Keratinocyte (primary cell): ENCODE data around the gene AK9.

Experiments used
- CTCF ChIP-seq, 3 experiments: IDR thresholded peaks in 1 of 3; conservative IDR thresholded peaks in 1 of 3; optimal IDR thresholded peaks in 1 of 3; 2 replicates in 2 of 3; 3 replicates in 1 of 3; pipeline versions ENCODE3 to v1.5.1; 2011; ENCODE audit warnings: low read length in 3 of 3, mild to moderate bottlenecking in 3 of 3, moderate library complexity in 2 of 3, control low read depth in 1 of 3, inconsistent platforms in 1 of 3; ENCODE audit not compliant: insufficient read depth in 2 of 3; ENCODE audit errors: extremely low read depth in 1 of 3
- EZH2 ChIP-seq: IDR thresholded peaks from one replicate; pipeline ENCODE4 v1.6.1; 2012; ENCODE audit warnings: inconsistent platforms, mild to moderate bottlenecking, low read length, moderate library complexity

- no peak for TF ChIP-seq EZH2
- no peak for TF ChIP-seq CTCF (optimal IDR thresholded peaks at IDR 0.05 in 1 of 3, IDR thresholded peaks at IDR 0.05 in 1 of 3, conservative IDR thresholded peaks at IDR 0.05 in 1 of 3; ENCODE audit: extremely low read depth in 1 of 3, insufficient read depth in 2 of 3, low read length in 3 of 3)
Measured at GRCh38 chr6:109488001-109488400, 203.0 kb downstream of the AK9 start.
